LNCAP (cell line): ENCODE data around the gene SOBP.

Source experiments
- CTCF ChIP-seq: fragments of 450-650 bp; IDR thresholded peaks from 2 replicates; pipeline ENCODE4 v1.5.1; 2017; ENCODE audit warnings: mild to moderate bottlenecking

SOBP gene

GRCh38 chr6:107635057-107635515 is 145.2 kb downstream of the SOBP start:
- no peak for TF ChIP-seq CTCF

GRCh38 chr6:107636486-107636885 is 146.6 kb downstream of the SOBP start:
- TF ChIP-seq CTCF = no peak

GRCh38 chr6:107637316-107638315 is 147.7 kb downstream of the SOBP start:
- TF ChIP-seq CTCF = no peak

GRCh38 chr6:107638493-107638892 is 148.6 kb downstream of the SOBP start:
- TF ChIP-seq CTCF = no peak

- TF ChIP-seq CTCF = no peak
Measured at GRCh38 chr6:107639511-107639910, 149.6 kb downstream of the SOBP start.

- TF ChIP-seq CTCF = no peak
Measured at GRCh38 chr6:107641071-107641470, 151.2 kb downstream of the SOBP start.

- TF ChIP-seq CTCF = no peak
Measured at GRCh38 chr6:107641500-107641941, 151.6 kb downstream of the SOBP start.
